Measurements from ENCODE around the gene CRIP3.
"Not testable (repeated sequence)": the region's sequence is repeated elsewhere in the genome, so short reads cannot be mapped to it uniquely, and the experiment has no call there.

CRIP3 gene

GRCh38 chr6:43307451-43308100 is 1.1 kb downstream of the CRIP3 start:
- no peak for DNase-seq (ENCODE audit: low read depth, low spot score)
- no peak overlapping the region for H3K27ac ChIP-seq

- DNase-seq (ENCODE audit: low read depth, low spot score) = no peak
- no peak overlapping the region for H3K27ac ChIP-seq
Measured at GRCh38 chr6:43306086-43306485, 2.5 kb downstream of the CRIP3 start.

- H3K27ac ChIP-seq = no peak overlapping the region
- no peak for DNase-seq (ENCODE audit: low read depth, low spot score)
Measured at GRCh38 chr6:43304882-43305281, 3.7 kb downstream of the CRIP3 start.

- DNase-seq (ENCODE audit: low read depth, low spot score) = no peak
- H3K27ac ChIP-seq = no peak overlapping the region
Measured at GRCh38 chr6:43304361-43304760, 4.3 kb downstream of the CRIP3 start.

- H3K27ac ChIP-seq = no peak overlapping the region
- DNase-seq (ENCODE audit: low read depth, low spot score) = no peak
Measured at GRCh38 chr6:43303751-43304331, 4.8 kb downstream of the CRIP3 start.

- not testable (repeated sequence) for H3K27ac ChIP-seq; DNase-seq (ENCODE audit: low read depth, low spot score)
Measured at GRCh38 chr6:43303006-43303405, 5.6 kb downstream of the CRIP3 start.

- no peak overlapping the region for H3K27ac ChIP-seq
- no peak for DNase-seq (ENCODE audit: low read depth, low spot score)
Measured at GRCh38 chr6:43302126-43302525, 6.5 kb downstream of the CRIP3 start.

GRCh38 chr6:43301081-43301870 is 7.3 kb downstream of the CRIP3 start:
- no peak for DNase-seq (ENCODE audit: low read depth, low spot score)
- no peak overlapping the region for H3K27ac ChIP-seq

- no peak for DNase-seq (ENCODE audit: low read depth, low spot score)
- no peak overlapping the region for H3K27ac ChIP-seq
Measured at GRCh38 chr6:43299338-43300293, 9.0 kb downstream of the CRIP3 start.

GRCh38 chr6:43298565-43299337 is 9.9 kb downstream of the CRIP3 start:
- DNase-seq (ENCODE audit: low read depth, low spot score) = no peak
- H3K27ac ChIP-seq = no peak overlapping the region

GRCh38 chr6:43297644-43298564 is 10.7 kb downstream of the CRIP3 start, which contains the start of gene SLC22A7:
Gene SLC22A7 (plus strand): TSS chr6:43298260. CDS start chr6:43298359, 99 bp downstream.
- no peak within 1 kb of the TSS for H3K27ac ChIP-seq
- no peak for DNase-seq (ENCODE audit: low read depth, low spot score)

GRCh38 chr6:43296780-43297497 is 11.7 kb downstream of the CRIP3 start:
- H3K27ac ChIP-seq = no peak overlapping the region
- DNase-seq (ENCODE audit: low read depth, low spot score) = no peak

GRCh38 chr6:43295456-43295855 is 13.2 kb downstream of the CRIP3 start:
- no peak for DNase-seq (ENCODE audit: low read depth, low spot score)

GRCh38 chr6:43294536-43294935 is 14.1 kb downstream of the CRIP3 start:
- no peak for DNase-seq (ENCODE audit: low read depth, low spot score)
- H3K27ac ChIP-seq = no peak overlapping the region

More at GRCh38 chr6:43295456-43295855, 13.2 kb downstream of the CRIP3 start:
- H3K27ac ChIP-seq = no peak overlapping the region

GRCh38 chr6:43293698-43294097 is 14.9 kb downstream of the CRIP3 start:
- H3K27ac ChIP-seq = no peak overlapping the region
- DNase-seq (ENCODE audit: low read depth, low spot score) = no peak

- no peak overlapping the region for H3K27ac ChIP-seq
- no peak for DNase-seq (ENCODE audit: low read depth, low spot score)
Measured at GRCh38 chr6:43292763-43293318, 15.8 kb downstream of the CRIP3 start.

- no peak for DNase-seq (ENCODE audit: low read depth, low spot score)
- H3K27ac ChIP-seq = no peak overlapping the region
Measured at GRCh38 chr6:43292341-43292740, 16.3 kb downstream of the CRIP3 start.
